B cell (primary cell): Measurements from ENCODE around the gene PAMR1. TPM values are rescaled to one million over a fixed set of nuclear protein-coding genes. Genes with fewer than 3 reads are reported as not detected.

Experiments used
- ATAC-seq: fragments of 200-7000 bp; cut with Tn5 transposase; one replicate; pipeline ENCODE4 v1.10.0; 2021; ENCODE audit warnings: low read depth, mild to moderate bottlenecking, moderate number of reproducible peaks, moderate library complexity
- CTCF ChIA-PET: fragments of 350-600 bp; sonication (Branson Sonifier 250); formaldehyde crosslinking; loops from one replicate; lab custom pipeline; 2021; ENCODE audit warnings: antibody characterized with exemption, inconsistent platforms; lab: Charles Lee
- POLR2A ChIA-PET: fragments of 350-600 bp; sonication (Branson Sonifier 250); formaldehyde crosslinking; loops from one replicate; lab custom pipeline; 2021; ENCODE audit warnings: antibody characterized with exemption; lab: Charles Lee
- DNase-seq: peaks from one replicate; pipeline ENCODE4 v3.0.0; 2013
- H2AFZ ChIP-seq: 2 replicates; pipeline ENCODE4 v1.6.1; 2012; ENCODE audit warnings: mild to moderate bottlenecking, low read depth, low read length; ENCODE audit not compliant: insufficient read depth, poor library complexity, severe bottlenecking
- H3K27ac ChIP-seq, 2 donors: 1 replicate in 1 of 2; 2 replicates in 1 of 2; pipeline ENCODE4 v1.5.1; 2012 to 2013; ENCODE audit warnings: low read length in 2 of 2, mild to moderate bottlenecking in 2 of 2, moderate library complexity in 1 of 2
- H3K27me3 ChIP-seq, 4 experiments: fragments of 200-600 bp in 1 of 4; sonication (generic) in 1 of 4; replicated peaks in 1 of 4; 1 replicate in 2 of 4; 2 replicates in 2 of 4; pipeline versions ENCODE4 v1.6.1 to v1.7.0; 2013 to 2016; ENCODE audit warnings: low read length in 3 of 4, mild to moderate bottlenecking in 2 of 4, mixed read lengths in 1 of 4, moderate library complexity in 1 of 4; ENCODE audit not compliant: insufficient read depth in 4 of 4, control insufficient read depth in 3 of 4; ENCODE audit errors: control extremely low read depth in 1 of 4
- H3K36me3 ChIP-seq, 2 experiments: replicated peaks in 1 of 2; 1 replicate in 1 of 2; 2 replicates in 1 of 2; pipeline versions ENCODE4 v1.6.1 to v1.7.1; 2013; ENCODE audit warnings: low read length in 1 of 2; ENCODE audit not compliant: insufficient read depth in 2 of 2, control insufficient read depth in 1 of 2; ENCODE audit errors: control extremely low read depth in 1 of 2, extremely low read depth in 1 of 2
- H3K4me1 ChIP-seq, 2 donors: fragments of 200-600 bp in 1 of 2; sonication (generic) in 1 of 2; 1 replicate in 1 of 2; 2 replicates in 1 of 2; pipeline versions ENCODE4 v1.5.1 to v1.6.1; 2013 to 2017; ENCODE audit warnings: low read length in 2 of 2; ENCODE audit not compliant: control insufficient read depth in 2 of 2, insufficient read depth in 2 of 2
- H3K4me2 ChIP-seq: replicated peaks from 2 replicates; pipeline ENCODE3; 2012; ENCODE audit warnings: mild to moderate bottlenecking, low read depth, low read length; ENCODE audit not compliant: poor library complexity, severe bottlenecking
- H3K4me3 ChIP-seq, 5 experiments: fragments of 200-600 bp in 1 of 5; sonication (generic) in 1 of 5; 1 replicate in 3 of 5; 2 replicates in 2 of 5; pipeline versions ENCODE4 v1.5.1 to v1.7.0; 2011 to 2016; ENCODE audit warnings: low read length in 4 of 5, mild to moderate bottlenecking in 4 of 5, low read depth in 2 of 5, control low read depth in 1 of 5, moderate library complexity in 1 of 5; ENCODE audit not compliant: insufficient read depth in 1 of 5; ENCODE audit errors: control extremely low read depth in 1 of 5, extremely low read depth in 1 of 5
- H3K79me2 ChIP-seq: fragments of 200-600 bp; sonication (generic); one replicate; pipeline ENCODE4 v1.6.0; 2016; ENCODE audit warnings: low read length; ENCODE audit not compliant: control insufficient read depth, insufficient read depth
- H3K9ac ChIP-seq: fragments of 200-600 bp; sonication (generic); 2 replicates; pipeline ENCODE4 v1.6.1; 2017; ENCODE audit warnings: mild to moderate bottlenecking, low read length, moderate library complexity
- H3K9me3 ChIP-seq, 3 donors: one replicate each; pipeline versions ENCODE4 v1.6.1 to v1.7.1; 2013; ENCODE audit warnings: low read length in 2 of 3; ENCODE audit not compliant: control insufficient read depth in 2 of 3, insufficient read depth in 1 of 3; ENCODE audit errors: control extremely low read depth in 1 of 3
- H4K20me1 ChIP-seq: 2 replicates; pipeline ENCODE4 v1.6.0; 2012; ENCODE audit warnings: mild to moderate bottlenecking, low read length; ENCODE audit not compliant: insufficient read depth, control insufficient read depth, poor library complexity, severe bottlenecking
- H3K27ac Mint-ChIP-seq: one replicate; pipeline ENCODE4 v1.8.0; 2021; ENCODE audit warnings: mixed read lengths
- H3K27me3 Mint-ChIP-seq: one replicate; pipeline ENCODE4 v1.8.0; 2021; ENCODE audit warnings: mixed read lengths
- H3K4me1 Mint-ChIP-seq: one replicate; pipeline ENCODE4 v1.8.0; 2021; ENCODE audit warnings: mixed read lengths
- H3K4me3 Mint-ChIP-seq: one replicate; pipeline ENCODE4 v1.8.0; 2021; ENCODE audit warnings: mixed read lengths
- H3K9me3 Mint-ChIP-seq: one replicate; pipeline ENCODE4 v1.8.0; 2022; ENCODE audit warnings: mixed read lengths; ENCODE audit not compliant: insufficient read depth
- CTCF ChIP-seq: fragments of 200-600 bp; IDR thresholded peaks from one replicate; pipeline ENCODE4 v1.8.0; 2022; ENCODE audit warnings: antibody characterized with exemption, mild to moderate bottlenecking
- EZH2 ChIP-seq: IDR thresholded peaks from 2 replicates; pipeline ENCODE4 v1.6.1; 2012; ENCODE audit warnings: borderline replicate concordance, low read depth, mild to moderate bottlenecking, moderate library complexity, low read length; ENCODE audit not compliant: insufficient read depth, poor library complexity, severe bottlenecking
- WGBS: methylation state at CpG from one replicate; pipeline ENCODE4 v1.1.5; 2013; ENCODE audit warnings: missing lambda C conversion rate; ENCODE audit not compliant: insufficient coverage; 5-methylcytosine and 5-hydroxymethylcytosine counted together
- intact Hi-C: fragments of 100-400 bp; cut with micrococcal nuclease; formaldehyde crosslinking; loops from one replicate; pipeline ENCODE4 v1.10.0; 2022
- polyA plus RNA-seq: library from polyadenylated mRNA; depleted of rRNA; stranded (reverse); fragments of >200 nt; gene quantifications from 2 replicates; pipeline ENCODE4 v1.2.3, GENCODE V29; 2012
- total RNA-seq, 2 donors: library from RNA; stranded (reverse); fragments of 120-200 nt in 1 of 2; gene quantifications; 1 replicate in 1 of 2; 2 replicates in 1 of 2; pipeline versions ENCODE4 v1.2.3 to v1.2.4, GENCODE V29; 2013 to 2022

PAMR1 gene
- total and polyA plus RNA-seq, 2 donors (not counting 1 experiment from before 2014, with no cell fraction given), result not detected

DNA sequence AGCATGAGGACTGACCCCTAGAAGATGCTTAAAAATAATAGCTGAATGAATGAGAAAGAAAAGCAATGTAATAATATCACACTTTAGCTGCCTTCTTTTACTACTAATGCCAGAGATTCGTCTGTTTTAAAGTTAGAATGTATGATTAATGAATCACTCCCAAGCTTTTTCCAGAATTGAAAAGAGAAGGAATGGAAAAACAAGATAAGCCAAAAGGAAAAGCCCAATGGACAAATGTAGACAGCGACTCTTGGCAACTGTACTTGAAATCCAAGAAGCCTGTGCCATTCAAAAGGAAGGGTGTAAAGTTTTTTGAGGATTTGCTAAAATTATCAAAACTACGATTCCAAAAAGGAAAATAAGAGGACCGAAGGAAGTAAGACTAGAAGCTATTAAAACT is 40.8 kb upstream of the PAMR1 start:
- WGBS, result no CpG with 5 or more reads among the region's 4 CpGs
- CTCF ChIA-PET, result no interaction called here

GRCh38 chr11:35564245-35564595 is 38.8 kb upstream of the PAMR1 start:
- no peak for ATAC-seq
- Histone ChIP-seq H3K4me1 (no peaks in the 10 kb centered on the region), H3K27ac (no peak overlapping the region), H3K27me3 (peaks cover 0 to 7% (median 0%) of the 10 kb centered on the region in 4 experiments), H3K9me3 (peaks cover 0 to 6% (median 1%) of the 10 kb centered on the region in 3 donors), H3K36me3 (no peaks in the 10 kb centered on the region), H3K4me3 (no peak overlapping the region), H3K9ac (no peak overlapping the region), H2AFZ (no peak overlapping the region), H3K79me2 (no peaks in the 10 kb centered on the region), H3K4me2 (no peak overlapping the region), H4K20me1 (no peaks in the 10 kb centered on the region)
- 81% methylated on average over 2 of the region's 4 CpGs for WGBS
- DNase-seq, result no peak
- no peak for TF ChIP-seq EZH2
- no peak for TF ChIP-seq CTCF
- Mint-ChIP-seq H3K27ac (no peak overlapping the region), H3K27me3 (peaks cover 39% of the 10 kb centered on the region), H3K9me3 (peaks cover 6% of the 10 kb centered on the region), H3K4me1 (no peaks in the 10 kb centered on the region), H3K4me3 (no peak overlapping the region)
- intact Hi-C loops, result no loop called here
- ChIA-PET POLR2A (no interaction called here), CTCF (no interaction called here)

More for the DNA sequence above, 40.8 kb upstream of the PAMR1 start:
- Histone ChIP-seq H4K20me1 (no peaks in the 10 kb centered on the region), H3K27me3 (peaks cover 0 to 4% (median 0%) of the 10 kb centered on the region in 4 experiments), H3K27ac (no peak overlapping the region), H3K9me3 (peaks cover 0 to 6% (median 1%) of the 10 kb centered on the region in 3 donors), H3K36me3 (no peaks in the 10 kb centered on the region), H3K4me3 (no peak overlapping the region), H3K79me2 (no peaks in the 10 kb centered on the region), H3K9ac (no peak overlapping the region), H3K4me1 (no peaks in the 10 kb centered on the region), H2AFZ (no peak overlapping the region), H3K4me2 (no peak overlapping the region)
- POLR2A ChIA-PET, result no interaction called here
- ATAC-seq, result no peak
- intact Hi-C loops, result no loop called here
- Mint-ChIP-seq H3K4me1 (no peaks in the 10 kb centered on the region), H3K9me3 (peaks cover 10% of the 10 kb centered on the region), H3K27me3 (peaks cover 29% of the 10 kb centered on the region), H3K4me3 (no peak overlapping the region), H3K27ac (no peak overlapping the region)
- TF ChIP-seq EZH2 (no peak), CTCF (no peak)
- no peak for DNase-seq
